Breast epithelium (tissue), 3 donors: ENCODE results near the gene EIF4G3.
"Not testable (repeated sequence)": the region's sequence is repeated elsewhere in the genome, so short reads cannot be mapped to it uniquely, and the experiment has no call there.

Source experiments
- POLR2AphosphoS5 ChIP-seq, 3 donors: sonication (generic); formaldehyde crosslinking; IDR thresholded peaks; one replicate each; pipeline ENCODE4 v1.6.1; 2017; ENCODE audit warnings: antibody characterized with exemption in 3 of 3
- TF ChIP-seq, protein P1 (sequence below), 3 donors: fragments of 450-650 bp; IDR thresholded peaks; one replicate each; pipeline ENCODE4 v1.5.1; 2016 to 2017; ENCODE audit warnings: antibody characterized with exemption in 3 of 3, mild to moderate bottlenecking in 3 of 3, moderate library complexity in 3 of 3

DNA sequence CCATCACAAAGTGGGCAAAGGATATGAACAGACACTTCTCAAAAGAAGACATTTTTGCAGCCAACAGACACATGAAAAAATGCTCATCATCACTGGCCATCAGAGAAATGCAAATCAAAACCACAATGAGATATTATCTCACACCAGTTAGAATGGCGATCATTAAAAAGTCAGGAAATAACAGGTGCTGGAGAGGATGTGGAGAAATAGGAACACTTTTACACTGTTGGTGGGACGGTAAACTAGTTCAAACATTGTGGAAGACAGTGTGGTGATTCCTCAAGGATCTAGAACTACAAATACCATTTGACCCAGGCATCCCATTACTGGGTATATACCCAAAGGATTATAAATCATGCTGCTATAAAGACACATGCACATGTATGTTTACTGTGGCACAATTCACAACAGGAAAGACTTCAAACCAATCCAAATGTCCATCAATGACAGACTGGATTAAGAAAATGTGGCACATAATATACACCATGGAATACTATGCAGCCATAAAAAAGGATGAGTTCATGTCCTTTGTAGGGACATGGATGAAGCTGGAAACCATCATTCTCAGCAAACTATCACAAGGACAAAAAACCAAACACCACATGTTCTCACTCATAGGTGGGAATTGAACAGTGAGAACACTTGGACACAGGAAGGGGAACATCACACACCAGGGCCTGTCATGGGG is 83.3 kb downstream of the EIF4G3 start:
- not testable (repeated sequence) for TF ChIP-seq POLR2AphosphoS5 (IDR thresholded peaks at IDR 0.05)
- TF ChIP-seq, protein P1, sequence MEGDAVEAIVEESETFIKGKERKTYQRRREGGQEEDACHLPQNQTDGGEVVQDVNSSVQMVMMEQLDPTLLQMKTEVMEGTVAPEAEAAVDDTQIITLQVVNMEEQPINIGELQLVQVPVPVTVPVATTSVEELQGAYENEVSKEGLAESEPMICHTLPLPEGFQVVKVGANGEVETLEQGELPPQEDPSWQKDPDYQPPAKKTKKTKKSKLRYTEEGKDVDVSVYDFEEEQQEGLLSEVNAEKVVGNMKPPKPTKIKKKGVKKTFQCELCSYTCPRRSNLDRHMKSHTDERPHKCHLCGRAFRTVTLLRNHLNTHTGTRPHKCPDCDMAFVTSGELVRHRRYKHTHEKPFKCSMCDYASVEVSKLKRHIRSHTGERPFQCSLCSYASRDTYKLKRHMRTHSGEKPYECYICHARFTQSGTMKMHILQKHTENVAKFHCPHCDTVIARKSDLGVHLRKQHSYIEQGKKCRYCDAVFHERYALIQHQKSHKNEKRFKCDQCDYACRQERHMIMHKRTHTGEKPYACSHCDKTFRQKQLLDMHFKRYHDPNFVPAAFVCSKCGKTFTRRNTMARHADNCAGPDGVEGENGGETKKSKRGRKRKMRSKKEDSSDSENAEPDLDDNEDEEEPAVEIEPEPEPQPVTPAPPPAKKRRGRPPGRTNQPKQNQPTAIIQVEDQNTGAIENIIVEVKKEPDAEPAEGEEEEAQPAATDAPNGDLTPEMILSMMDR (IDR thresholded peaks at IDR 0.05) = not testable (repeated sequence)
